Activated T-cell treated with anti-CD3 and anti-CD28 coated beads, Interleukin-2, amount 50 U/mL, for 4 hours (primary cell): ENCODE measurements around the gene USP49. TPM values are rescaled to one million over a fixed set of nuclear protein-coding genes. Genes with fewer than 3 reads are reported as not detected.
A peak's percentile ranks its signal among the peaks of the same experiment; 100 is the strongest.

Experiments
- ATAC-seq, 2 donors: fragments of 200-7000 bp; cut with Tn5 transposase; one replicate each; pipeline ENCODE4 v1.10.0; 2021
- DNase-seq: peaks from one replicate; pipeline ENCODE4 v3.0.0-alpha.2; 2020
- H3K27me3 Mint-ChIP-seq: one replicate; pipeline ENCODE4 v1.8.0; 2021; ENCODE audit warnings: low read depth, mixed read lengths
- H3K36me3 Mint-ChIP-seq: one replicate; pipeline ENCODE4 v1.8.0; 2022; ENCODE audit warnings: mixed read lengths; ENCODE audit not compliant: insufficient read depth
- H3K4me1 Mint-ChIP-seq: one replicate; pipeline ENCODE4 v1.8.0; 2021; ENCODE audit warnings: low read depth, mixed read lengths
- H3K4me3 Mint-ChIP-seq: one replicate; pipeline ENCODE4 v1.8.0; 2021; ENCODE audit warnings: mild to moderate bottlenecking, moderate library complexity, mixed read lengths
- H3K9me3 Mint-ChIP-seq: one replicate; pipeline ENCODE4 v1.8.0; 2021; ENCODE audit warnings: mixed read lengths
- total RNA-seq, 3 donors: library from RNA; stranded (reverse); gene quantifications; one replicate each; pipeline ENCODE4 v1.2.1, GENCODE V29; 2021

The USP49 gene
- total RNA-seq, 3 donors from 2014 or later = 3.7 to 4.5 (median 4.4) TPM

DNA sequence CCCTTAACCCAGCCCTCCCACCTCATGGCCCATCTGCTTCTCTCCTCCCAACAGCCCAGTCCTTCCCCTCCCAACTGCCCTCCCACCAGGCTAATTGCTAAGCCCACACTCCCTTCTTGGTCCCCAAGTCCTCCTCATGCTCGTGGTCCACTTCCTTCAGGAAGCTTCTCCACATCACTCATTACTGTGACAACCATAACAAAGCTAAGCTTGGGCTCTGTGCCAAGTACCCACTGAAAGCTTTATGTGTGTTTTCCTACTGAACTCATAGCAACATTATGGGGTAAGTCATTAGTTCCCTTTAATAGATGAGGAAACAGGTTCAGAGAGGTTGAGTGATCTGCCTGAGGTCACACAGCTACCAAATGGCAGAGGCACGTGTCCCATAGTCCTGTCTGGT, 131.7 kb downstream of the USP49 start:
- peaks cover 1% of the 10 kb centered on the region for H3K4me1 Mint-ChIP-seq
- H3K9me3 Mint-ChIP-seq = no peaks in the 10 kb centered on the region
- H3K36me3 Mint-ChIP-seq = no peaks in the 10 kb centered on the region
- no peak for ATAC-seq
- H3K4me3 Mint-ChIP-seq = no peak overlapping the region
- peaks cover 2% of the 10 kb centered on the region for H3K27me3 Mint-ChIP-seq
- no peak for DNase-seq

DNA sequence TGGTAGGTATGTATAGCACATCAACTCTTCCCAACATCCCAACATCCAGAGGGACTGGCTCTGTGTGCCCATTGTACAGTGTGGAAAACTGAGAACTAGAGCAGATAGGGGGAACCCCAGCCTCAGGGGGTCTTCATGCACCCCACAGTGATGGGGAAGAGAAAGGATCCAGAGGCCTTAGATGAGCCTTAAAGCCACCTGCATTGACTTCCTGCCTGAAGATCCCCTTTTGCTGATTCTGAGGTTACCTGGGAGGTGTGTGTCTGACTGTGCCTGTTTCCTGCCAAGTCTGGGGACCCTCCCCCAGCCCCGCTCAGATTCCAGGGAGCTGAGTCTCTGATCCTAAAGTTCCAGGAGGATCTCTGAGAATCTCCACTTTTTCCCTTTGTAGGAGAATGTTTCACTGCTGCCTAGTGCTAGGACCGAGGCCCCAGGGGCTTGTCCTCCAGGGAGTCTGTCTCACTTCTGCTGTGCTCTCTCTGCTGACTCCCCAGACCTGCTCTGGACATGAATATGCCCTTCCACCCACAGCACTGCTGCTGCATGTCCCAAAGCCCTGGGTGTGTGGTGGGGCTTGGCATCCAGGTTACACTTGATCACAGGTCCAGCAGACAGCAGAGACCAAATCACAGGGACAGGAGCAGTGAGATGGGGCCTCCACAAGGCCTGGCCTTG, 135.1 kb downstream of the USP49 start:
- Mint-ChIP-seq H3K36me3 (no peaks in the 10 kb centered on the region), H3K4me3 (no peak overlapping the region), H3K4me1 (no peaks in the 10 kb centered on the region), H3K9me3 (no peaks in the 10 kb centered on the region), H3K27me3 (peaks cover 2% of the 10 kb centered on the region)
- ATAC-seq (no peak), DNase-seq (no peak)

DNA sequence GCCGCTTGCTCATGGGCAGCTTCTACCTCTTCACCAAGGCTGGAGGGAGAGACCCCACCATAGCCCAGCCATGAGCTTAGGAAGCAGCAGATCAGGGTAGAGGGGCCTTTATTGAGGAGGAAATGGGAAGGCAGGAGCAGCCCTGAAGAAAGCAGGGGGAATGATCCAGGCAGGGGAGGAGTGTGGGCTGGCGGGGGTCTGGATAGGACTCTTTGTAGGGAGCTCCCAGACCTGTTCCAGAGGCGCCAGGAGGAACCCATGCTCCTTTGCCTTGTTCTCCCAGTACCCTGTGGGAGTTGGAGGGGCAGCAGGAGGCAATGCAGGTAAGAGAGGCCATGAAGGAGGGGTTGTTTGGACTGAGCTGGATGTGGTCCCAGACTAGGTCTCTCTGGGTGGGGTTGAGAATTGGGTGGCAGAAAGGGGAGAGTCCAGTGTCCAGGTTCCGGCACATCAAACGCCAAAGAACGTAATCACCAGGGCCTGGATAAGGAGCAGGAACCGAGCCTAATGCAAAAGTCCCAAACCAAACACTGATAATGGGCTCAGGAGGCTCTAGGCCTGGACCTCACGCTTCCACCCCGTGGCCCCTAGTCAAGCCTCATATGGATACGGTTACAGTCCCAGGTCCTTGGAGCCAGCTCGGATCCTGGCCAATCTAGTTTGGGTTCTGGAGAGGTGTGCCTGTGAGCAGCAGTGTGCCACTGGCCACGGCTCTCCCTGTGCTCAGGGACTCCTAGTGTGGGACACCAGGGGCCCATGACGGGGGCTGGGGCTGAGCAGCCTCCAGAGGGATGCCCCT, 135.9 kb downstream of the USP49 start:
- ATAC-seq (no peak), DNase-seq (no peak)
- Mint-ChIP-seq H3K36me3 (no peaks in the 10 kb centered on the region), H3K9me3 (no peaks in the 10 kb centered on the region), H3K27me3 (peaks cover 2% of the 10 kb centered on the region), H3K4me3 (no peak overlapping the region), H3K4me1 (no peaks in the 10 kb centered on the region)

DNA sequence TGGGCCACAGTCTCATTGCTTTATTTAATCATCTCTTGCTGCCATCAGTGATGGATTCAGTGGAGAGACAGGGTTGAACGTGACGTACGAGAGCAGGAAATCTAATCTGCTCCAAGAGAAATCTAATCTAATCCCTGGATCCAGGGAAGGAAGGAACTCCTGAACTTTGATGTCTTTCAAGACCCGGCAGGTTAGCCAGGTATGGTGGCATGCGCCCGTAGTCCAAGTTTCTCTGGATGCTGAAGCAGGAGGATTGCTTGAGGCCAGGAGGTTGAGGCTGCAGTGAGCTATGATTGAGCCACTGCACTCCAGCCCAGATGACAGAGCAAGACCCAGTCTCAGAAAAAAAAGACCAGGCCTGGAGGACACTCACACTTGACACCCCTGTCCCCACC, 136.5 kb downstream of the USP49 start:
- ATAC-seq (no peak), DNase-seq (no peak)
- Mint-ChIP-seq H3K36me3 (no peaks in the 10 kb centered on the region), H3K9me3 (no peaks in the 10 kb centered on the region), H3K4me3 (no peak overlapping the region), H3K4me1 (no peaks in the 10 kb centered on the region), H3K27me3 (peaks cover 2% of the 10 kb centered on the region)

DNA sequence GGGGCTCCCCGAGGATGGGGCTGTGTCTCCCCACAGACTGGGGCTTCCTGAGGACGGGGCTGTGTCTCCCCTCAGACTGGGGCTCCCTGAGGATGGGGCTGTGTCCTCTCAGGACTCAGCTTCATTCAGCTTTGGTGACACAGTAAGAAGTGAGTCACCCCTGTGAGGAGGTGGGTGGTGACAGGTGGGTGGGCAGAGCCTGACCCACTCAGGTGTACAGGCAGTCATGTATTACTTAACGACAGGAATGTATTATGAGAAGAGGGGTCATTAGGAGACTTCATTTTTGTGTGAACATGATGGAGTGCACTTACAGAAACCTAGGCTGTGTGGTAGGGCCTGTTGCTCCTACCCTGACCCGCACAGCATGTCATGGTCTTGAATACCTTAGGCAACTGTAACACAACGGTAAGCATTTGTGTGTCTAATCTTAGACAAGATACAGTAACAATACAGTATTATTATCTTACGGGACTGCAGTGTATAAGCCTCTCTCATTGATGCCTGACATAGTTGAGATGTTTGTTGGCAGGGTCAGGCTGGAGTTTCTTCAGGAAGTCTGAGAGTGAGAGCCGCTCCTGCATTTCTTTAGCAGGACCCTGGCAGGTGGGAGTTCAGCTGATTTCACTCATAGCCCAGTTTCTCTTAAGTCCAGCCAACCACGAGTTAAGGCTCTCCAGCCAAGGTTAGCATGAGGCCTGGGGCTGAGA, 137.1 kb downstream of the USP49 start:
- no peak overlapping the region for H3K4me3 Mint-ChIP-seq
- DNase-seq (no peak), ATAC-seq (peak in 1 of 2 donors; percentile 46)
- no peaks in the 10 kb centered on the region for H3K9me3 Mint-ChIP-seq
- H3K27me3 Mint-ChIP-seq = peaks cover 2% of the 10 kb centered on the region
- H3K4me1 Mint-ChIP-seq = no peaks in the 10 kb centered on the region
- no peaks in the 10 kb centered on the region for H3K36me3 Mint-ChIP-seq

DNA sequence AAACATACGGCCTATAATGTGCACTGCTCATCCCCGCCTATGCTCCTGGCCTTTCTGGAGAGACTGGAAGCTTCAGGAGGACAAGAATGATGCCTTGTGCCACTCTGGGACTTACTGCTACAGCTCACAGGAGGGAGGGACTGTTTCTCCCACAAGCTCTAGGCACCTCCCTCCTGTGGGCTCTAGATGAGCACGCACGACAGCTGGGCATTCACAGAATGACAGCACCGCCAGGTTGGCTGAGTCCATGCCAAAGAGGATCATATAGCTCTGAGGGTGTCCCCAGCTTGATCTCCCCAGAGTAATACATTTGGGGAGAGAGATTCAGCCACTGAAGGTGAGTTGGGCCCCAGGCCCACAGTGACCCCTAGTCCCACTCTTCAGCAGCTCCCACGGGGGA, 137.9 kb downstream of the USP49 start:
- no peaks in the 10 kb centered on the region for H3K4me1 Mint-ChIP-seq

DNA sequence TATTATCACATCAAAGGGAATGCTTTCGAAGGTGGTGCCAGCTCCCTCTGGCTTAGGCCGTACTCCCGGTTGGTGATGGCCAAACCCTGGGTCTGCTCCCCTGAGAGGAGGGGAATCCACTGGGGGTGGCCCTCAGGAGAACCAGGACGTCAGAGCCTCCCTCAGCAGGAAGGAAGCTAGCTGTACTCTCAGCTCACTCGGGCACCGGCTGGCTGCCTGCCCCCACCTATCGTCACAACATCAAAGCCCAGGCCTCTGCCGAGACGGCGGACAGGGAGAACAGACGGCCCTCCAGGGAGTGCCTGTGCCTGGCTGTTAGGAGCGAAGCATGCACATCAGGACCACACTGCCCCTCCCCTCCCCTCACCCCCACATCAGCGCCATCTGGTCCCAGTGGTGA, 138.8 kb downstream of the USP49 start:
- H3K4me3 Mint-ChIP-seq = no peak overlapping the region
- no peaks in the 10 kb centered on the region for H3K4me1 Mint-ChIP-seq
- DNase-seq (no peak), ATAC-seq (no peak)
- no peaks in the 10 kb centered on the region for H3K27me3 Mint-ChIP-seq
- no peaks in the 10 kb centered on the region for H3K9me3 Mint-ChIP-seq
- no peaks in the 10 kb centered on the region for H3K36me3 Mint-ChIP-seq

More for the DNA sequence above, 137.9 kb downstream of the USP49 start:
- Mint-ChIP-seq H3K4me3 (no peak overlapping the region), H3K9me3 (no peaks in the 10 kb centered on the region), H3K27me3 (no peaks in the 10 kb centered on the region), H3K36me3 (no peaks in the 10 kb centered on the region)
- no peak for ATAC-seq
- no peak for DNase-seq

DNA sequence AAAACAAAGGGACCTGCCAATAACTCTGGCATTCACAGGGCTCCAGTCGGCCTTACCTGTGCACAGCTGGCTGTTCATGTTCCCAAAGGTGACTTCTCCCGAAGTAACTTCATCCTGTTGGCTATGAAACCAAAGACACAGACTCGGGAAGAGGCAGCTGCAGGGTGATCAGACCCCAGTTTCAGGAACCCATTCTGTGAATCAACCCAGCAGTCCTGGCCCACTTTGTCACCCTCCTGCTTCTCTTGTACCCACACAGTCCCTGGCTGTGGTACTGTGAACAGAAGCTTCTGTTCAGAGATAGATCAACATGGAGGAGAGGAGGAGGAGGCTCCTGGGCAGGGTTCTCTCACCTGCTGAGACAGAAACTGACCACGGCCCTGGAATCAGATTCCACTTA, 139.3 kb downstream of the USP49 start:
- Mint-ChIP-seq H3K4me1 (no peaks in the 10 kb centered on the region), H3K9me3 (no peaks in the 10 kb centered on the region), H3K4me3 (no peak overlapping the region), H3K27me3 (no peaks in the 10 kb centered on the region), H3K36me3 (no peaks in the 10 kb centered on the region)
- ATAC-seq = no peak
- no peak for DNase-seq

DNA sequence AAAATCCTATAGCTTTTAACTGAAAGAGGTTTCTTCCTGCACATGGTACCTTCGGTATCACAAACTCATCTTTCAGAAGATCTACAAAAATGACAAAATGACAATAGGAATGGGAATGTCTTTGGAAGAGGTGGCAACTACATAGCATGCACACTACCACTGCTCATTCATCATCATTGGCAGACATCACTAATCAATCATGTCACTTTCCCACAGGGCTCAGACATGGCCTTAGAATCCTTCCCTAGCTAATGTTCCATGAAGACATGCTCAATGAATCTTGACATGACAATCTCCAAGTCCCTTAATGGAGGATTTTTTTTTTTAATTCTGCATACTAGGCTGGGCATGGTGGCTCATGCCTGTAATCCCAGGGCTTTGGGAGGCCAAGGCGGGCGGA, 144.8 kb downstream of the USP49 start:
- DNase-seq = no peak
- Mint-ChIP-seq H3K27me3 (no peaks in the 10 kb centered on the region), H3K4me3 (no peak overlapping the region), H3K9me3 (no peaks in the 10 kb centered on the region), H3K4me1 (no peaks in the 10 kb centered on the region), H3K36me3 (no peaks in the 10 kb centered on the region)
- no peak for ATAC-seq

DNA sequence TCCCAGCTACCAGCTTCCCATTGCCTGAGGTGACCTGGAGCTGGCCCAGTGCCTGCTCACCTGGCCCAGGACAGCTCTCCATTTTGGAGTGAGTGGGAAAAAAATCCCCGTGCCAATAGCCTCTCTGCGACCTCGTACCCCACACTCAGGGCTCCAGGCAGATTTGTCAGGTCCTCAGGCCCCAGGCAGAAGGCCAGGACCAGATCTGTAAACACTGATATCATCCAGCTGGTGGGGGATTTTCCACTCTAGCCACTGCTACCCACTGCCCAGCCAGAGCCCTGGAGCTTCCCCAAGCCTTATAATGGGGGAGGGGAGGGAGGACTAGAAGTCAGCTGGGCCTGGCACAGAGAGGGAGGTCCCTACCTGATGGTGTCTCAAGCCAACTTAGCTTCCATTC, 146.6 kb downstream of the USP49 start:
- H3K4me3 Mint-ChIP-seq = no peak overlapping the region

DNA sequence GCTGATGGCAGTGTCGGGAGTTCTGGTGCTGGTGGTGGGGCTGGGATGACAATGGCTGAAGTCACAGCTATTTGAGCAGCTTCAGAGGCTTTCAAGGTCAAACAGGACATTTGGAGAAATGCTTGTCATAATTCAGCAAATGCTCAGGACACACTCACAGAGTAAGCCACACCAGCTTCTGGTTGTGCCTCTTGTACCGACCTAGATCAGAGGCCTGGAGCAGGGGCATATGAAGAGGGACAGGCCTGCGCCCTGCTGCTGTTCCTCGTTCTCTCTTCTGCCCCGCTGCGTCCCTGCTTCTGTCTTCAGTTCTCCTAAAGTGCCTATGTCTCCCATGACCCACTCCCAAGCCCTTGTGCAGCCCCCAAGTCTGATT, 147.1 kb downstream of the USP49 start:
- H3K36me3 Mint-ChIP-seq = no peaks in the 10 kb centered on the region
- no peak for ATAC-seq
- no peaks in the 10 kb centered on the region for H3K9me3 Mint-ChIP-seq
- no peaks in the 10 kb centered on the region for H3K27me3 Mint-ChIP-seq
- no peak overlapping the region for H3K4me3 Mint-ChIP-seq
- H3K4me1 Mint-ChIP-seq = no peaks in the 10 kb centered on the region
- no peak for DNase-seq

More for the DNA sequence above, 146.6 kb downstream of the USP49 start:
- Mint-ChIP-seq H3K9me3 (no peaks in the 10 kb centered on the region), H3K36me3 (no peaks in the 10 kb centered on the region), H3K27me3 (no peaks in the 10 kb centered on the region), H3K4me1 (no peaks in the 10 kb centered on the region)
- DNase-seq = no peak
- ATAC-seq = no peak

DNA sequence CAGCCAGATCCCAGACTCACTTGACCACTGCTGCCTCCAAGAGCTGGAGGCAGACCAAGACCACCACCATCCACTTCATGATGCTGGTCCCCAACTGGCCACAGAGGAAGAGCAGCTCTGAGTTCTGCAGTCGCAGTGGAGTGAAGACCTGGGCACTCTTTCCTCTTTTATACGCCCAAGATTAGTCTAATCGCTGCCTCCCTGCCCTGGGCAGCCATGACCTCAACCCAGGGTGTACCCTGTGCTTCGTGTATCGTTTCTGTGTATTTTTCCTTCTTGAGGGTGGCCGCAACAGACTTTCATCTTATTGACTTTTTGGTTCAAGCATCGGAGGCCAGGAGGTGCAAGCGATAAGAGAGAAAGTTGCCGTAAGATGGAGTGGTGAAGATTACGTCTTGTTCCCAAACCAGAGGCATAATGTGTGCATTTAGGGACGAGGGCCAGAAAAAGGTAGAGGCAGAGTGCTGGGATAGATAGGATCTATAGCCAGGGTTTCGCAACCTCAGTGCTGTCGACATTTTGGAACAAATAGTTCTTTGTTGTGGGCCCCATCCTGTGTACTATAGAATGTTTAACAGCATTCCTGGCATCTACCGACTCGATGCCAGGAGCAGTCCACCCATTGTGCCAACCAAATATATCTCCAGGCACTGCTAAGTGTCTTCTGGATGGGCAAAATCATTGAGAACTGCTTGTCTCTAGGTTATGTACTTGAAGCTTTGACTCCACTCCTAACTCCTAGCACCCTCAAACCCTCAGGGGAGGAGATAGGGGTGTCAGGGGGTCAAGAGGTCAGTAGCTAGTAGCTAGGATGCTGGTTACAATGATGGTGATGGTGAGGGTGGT, 147.7 kb downstream of the USP49 start, which contains the start of gene PGC:
Gene PGC, minus strand, starts transcription at position 142 of the 846 bp plus-strand sequence. Its CDS starts 63 bp downstream, at position 79.
- Mint-ChIP-seq H3K36me3 (no peaks in the 10 kb centered on the region), H3K4me1 (no peaks in the 10 kb centered on the region), H3K4me3 (no peak within 1 kb of the TSS), H3K9me3 (no peaks in the 10 kb centered on the region), H3K27me3 (no peaks in the 10 kb centered on the region)
- ATAC-seq = no peak
- no peak for DNase-seq

DNA sequence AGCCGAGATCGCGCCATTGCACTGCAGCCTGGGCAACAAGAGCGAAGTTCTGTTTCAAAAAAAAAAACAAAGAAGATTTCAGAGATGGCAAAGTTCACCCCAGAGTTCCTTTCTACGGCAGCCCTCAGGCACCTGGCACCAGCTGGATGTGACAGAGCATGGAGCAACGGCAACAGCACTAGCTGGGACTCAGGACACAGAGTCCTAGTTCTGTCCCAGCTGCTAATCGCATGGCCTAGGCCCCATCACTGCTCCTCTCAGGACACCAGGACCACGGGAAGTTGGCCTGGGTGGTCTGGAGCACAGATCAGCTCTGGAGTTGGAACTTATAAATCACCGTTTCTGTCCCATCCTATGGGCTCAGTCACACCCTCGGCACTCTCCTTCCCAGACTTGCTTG, 149.1 kb downstream of the USP49 start:
- DNase-seq (no peak), ATAC-seq (no peak)
- H3K4me3 Mint-ChIP-seq = no peak overlapping the region
- H3K36me3 Mint-ChIP-seq = no peaks in the 10 kb centered on the region
- no peaks in the 10 kb centered on the region for H3K4me1 Mint-ChIP-seq
- no peaks in the 10 kb centered on the region for H3K9me3 Mint-ChIP-seq
- no peaks in the 10 kb centered on the region for H3K27me3 Mint-ChIP-seq

DNA sequence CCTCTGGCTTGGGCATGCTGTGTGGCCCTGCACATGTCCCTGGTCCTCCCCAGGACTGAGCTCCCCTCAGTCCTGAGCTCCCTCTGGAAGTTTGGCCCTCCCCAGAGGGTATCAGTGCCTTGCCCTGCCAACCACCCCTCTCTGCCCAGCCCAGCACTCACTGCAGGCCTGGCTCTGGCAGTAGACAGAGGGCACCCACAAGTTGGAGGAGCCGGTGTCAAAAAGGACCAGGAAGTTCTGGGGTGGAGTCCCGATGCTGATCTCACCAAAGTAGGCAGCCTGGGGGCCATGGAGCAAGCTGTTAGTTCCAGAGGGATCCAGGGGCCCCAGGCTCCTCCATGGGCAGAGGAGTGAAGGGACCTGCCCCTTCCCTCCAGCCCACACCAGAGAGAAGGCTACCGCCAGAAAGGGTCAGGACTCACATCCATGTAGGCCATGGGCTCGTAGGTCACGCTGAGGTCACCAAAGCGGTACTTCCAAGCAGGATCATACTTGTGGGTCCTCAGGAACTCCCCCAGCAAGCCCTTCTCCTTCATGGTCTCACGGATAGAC, 150.9 kb downstream of the USP49 start:
- Mint-ChIP-seq H3K4me1 (no peaks in the 10 kb centered on the region), H3K36me3 (no peaks in the 10 kb centered on the region), H3K4me3 (no peak overlapping the region), H3K9me3 (no peaks in the 10 kb centered on the region), H3K27me3 (no peaks in the 10 kb centered on the region)
- ATAC-seq = no peak
- DNase-seq = no peak
